ENCODE results near the gene ULK2. TPM values are rescaled to one million over a fixed set of nuclear protein-coding genes. Genes with fewer than 3 reads are reported as not detected.

The ULK2 gene
- polyA plus RNA-seq, 1 of the 3 experiments (the other 2 are of a cell fraction), result 18.0 TPM

DNA sequence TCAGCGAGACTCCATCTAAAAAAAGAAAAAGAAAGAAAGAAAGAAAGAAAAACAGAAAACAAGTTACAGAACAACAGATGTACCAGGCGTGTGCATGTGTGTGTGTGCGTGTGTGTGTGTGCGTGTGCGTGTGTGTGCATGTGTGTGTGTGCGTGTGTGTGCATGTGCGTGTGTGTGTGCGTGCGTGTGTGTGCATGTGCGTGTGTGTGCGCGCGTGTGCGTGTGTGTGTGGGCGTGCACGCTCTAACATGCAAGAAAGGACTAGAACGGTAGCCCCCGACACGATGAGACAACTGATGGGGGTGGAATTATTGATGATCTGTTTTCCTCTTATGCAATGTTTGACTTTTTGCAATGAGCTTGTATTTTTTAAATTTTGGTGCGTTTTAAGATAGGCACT lies 121.2 kb downstream of the ULK2 start:
- CTCF ChIA-PET, result interaction anchor here (0.6 to 2.8 kb wide), 4 partner anchors 10 to 231 kb away, joined by 3 to 9 read pairs (median 4); no protein-coding TSS in a partner anchor
- no peak for DNase-seq
- whole genome bisulfite sequencing (ENCODE audit: low lambda C conversion rate), result 83% methylated on average over 20 of the region's 20 CpGs
- no peak overlapping the region for H2AFZ ChIP-seq (ENCODE audit: low read depth)
- TF ChIP-seq MXI1 (IDR thresholded peaks at IDR 0.05; ENCODE audit: low read depth, low read length) (no peak), CTCF (IDR thresholded peaks at IDR 0.05) (no peak), ELF1 (IDR thresholded peaks at IDR 0.05) (no peak), FOSL2 (IDR thresholded peaks at IDR 0.05; ENCODE audit: borderline replicate concordance, low read depth) (no peak), REST (IDR thresholded peaks at IDR 0.05; ENCODE audit: low read depth, low read length) (no peak), GABPA (IDR thresholded peaks at IDR 0.05; ENCODE audit: low read depth) (no peak), EZH2phosphoT487 (IDR thresholded peaks at IDR 0.05; ENCODE audit: borderline replicate concordance, low read depth) (no peak), RCOR1 (IDR thresholded peaks at IDR 0.05; ENCODE audit: low read length) (no peak), CHD2 (IDR thresholded peaks at IDR 0.05; ENCODE audit: low read length, partially characterized antibody) (no peak)
- H3K9ac ChIP-seq, result no peak overlapping the region
- H4K20me1 ChIP-seq (ENCODE audit: insufficient read depth), result no peaks in the 10 kb centered on the region
- H3K4me2 ChIP-seq, result no peak overlapping the region
- no peaks in the 10 kb centered on the region for H3K79me2 ChIP-seq (ENCODE audit: insufficient read depth)
- H3F3A ChIP-seq (replicated peaks; ENCODE audit: insufficient read depth), result no peaks in the 10 kb centered on the region
- no peaks in the 10 kb centered on the region for H3K9me2 ChIP-seq
- H3K9me3 ChIP-seq, result no peaks in the 10 kb centered on the region
- peaks cover 0 to 6% of the 10 kb centered on the region in 2 experiments; a peak in 1 of 4 replicates for H3K4me1 ChIP-seq (ENCODE audit: control insufficient read depth in 1 of 2, insufficient read depth in 2 of 2, low read depth in 1 of 2, low read length in 1 of 2)
- POLR2A ChIA-PET, result no interaction called here
- H3K36me3 ChIP-seq (replicated peaks in 1 of 2; ENCODE audit: control insufficient read depth in 1 of 2, insufficient read depth in 2 of 2, low read length in 1 of 2), result no peaks in the 10 kb centered on the region
- H3K27me3 ChIP-seq (ENCODE audit: insufficient read depth), result no peaks in the 10 kb centered on the region
- no peak overlapping the region for H3K27ac ChIP-seq (ENCODE audit: low read depth in 2 of 2, low read length in 1 of 2)
- no peak overlapping the region for H3K4me3 ChIP-seq (ENCODE audit: low read depth in 2 of 2, low read length in 1 of 2)

Data from SK-N-SH (cell line).